ENCODE results near the gene CAST. TPM values are rescaled to one million over a fixed set of nuclear protein-coding genes. Genes with fewer than 3 reads are reported as not detected.

The CAST gene
- total RNA-seq, 4 donors from 2014 or later, result 247 to 316 (median 259) TPM

- WGBS, 2 donors, result 2 to 9% methylated on average over 6 to 11 of the region's 37 CpGs
- TF ChIP-seq EP300 (IDR thresholded peaks at IDR 0.05), result peak in 1 of 2 donors; percentile 63
- TF ChIP-seq POLR2A (IDR thresholded peaks at IDR 0.05), result peak in 1 of 2 donors; percentile 51
- no peak for TF ChIP-seq CTCF (IDR thresholded peaks at IDR 0.05)
- no peaks in the 10 kb centered on the region for H3K9me3 ChIP-seq
- H3K36me3 ChIP-seq, result peaks cover 0 to 5% (median 0%) of the 10 kb centered on the region in 3 donors
- H3K27ac ChIP-seq, result peak overlapping the region; percentile 96 to 100 (median 100)
- peaks cover 0 to 22% (median 7%) of the 10 kb centered on the region in 4 donors for H3K4me1 ChIP-seq
- H3K27me3 ChIP-seq, result no peaks in the 10 kb centered on the region
- peak overlapping the region; percentile 78 to 100 (median 94) for H3K4me3 ChIP-seq
- peak; percentile 44 to 50 for DNase-seq (ENCODE audit: low spot score in 2 of 2)
Measured at GRCh38 chr5:96807075-96807654, 145.0 kb downstream of the CAST start.

- H3K27ac ChIP-seq, result peak overlapping the region; percentile 96 to 100 (median 100)
Measured at GRCh38 chr5:96808541-96808828, 146.3 kb downstream of the CAST start.

GRCh38 chr5:96808868-96809558 lies 146.8 kb downstream of the CAST start:
- DNase-seq (ENCODE audit: low spot score in 2 of 2), result no peak
- Histone ChIP-seq H3K27ac (peak overlapping the region; percentile 96 to 100 (median 100)), H3K4me3 (peak overlapping the region in 2 of 4 donors; percentile 78 to 99), H3K36me3 (no peaks in the 10 kb centered on the region), H3K4me1 (peaks cover 0 to 22% (median 7%) of the 10 kb centered on the region in 4 donors), H3K27me3 (no peaks in the 10 kb centered on the region), H3K9me3 (no peaks in the 10 kb centered on the region)
- TF ChIP-seq CTCF (IDR thresholded peaks at IDR 0.05) (no peak), POLR2A (IDR thresholded peaks at IDR 0.05) (no peak), EP300 (IDR thresholded peaks at IDR 0.05) (no peak)
- WGBS, 2 donors, result 83 to 86% methylated on average over 8 of the region's 8 CpGs

More at GRCh38 chr5:96808541-96808828, 146.3 kb downstream of the CAST start:
- Histone ChIP-seq H3K4me1 (peaks cover 0 to 22% (median 7%) of the 10 kb centered on the region in 4 donors), H3K4me3 (peak overlapping the region; percentile 78 to 100 (median 94)), H3K9me3 (no peaks in the 10 kb centered on the region), H3K27me3 (no peaks in the 10 kb centered on the region), H3K36me3 (peaks cover 0 to 4% (median 0%) of the 10 kb centered on the region in 3 donors)
- no peak for DNase-seq (ENCODE audit: low spot score in 2 of 2)
- peak in 1 of 2 donors; percentile 16 for TF ChIP-seq POLR2A (IDR thresholded peaks at IDR 0.05)
- TF ChIP-seq EP300 (IDR thresholded peaks at IDR 0.05), result no peak
- 10% methylated on average over 2 of the region's 2 CpGs for WGBS, 2 donors

GRCh38 chr5:96809921-96810320 lies 147.7 kb downstream of the CAST start:
- Histone ChIP-seq H3K36me3 (no peaks in the 10 kb centered on the region), H3K27ac (peak overlapping the region in 1 of 4 donors; percentile 1), H3K4me1 (peaks cover 0 to 22% (median 7%) of the 10 kb centered on the region in 4 donors), H3K9me3 (no peaks in the 10 kb centered on the region), H3K4me3 (no peak overlapping the region), H3K27me3 (no peaks in the 10 kb centered on the region)
- no peak for DNase-seq (ENCODE audit: low spot score in 2 of 2)
- TF ChIP-seq CTCF (IDR thresholded peaks at IDR 0.05), result no peak
- no peak for TF ChIP-seq EP300 (IDR thresholded peaks at IDR 0.05)
- TF ChIP-seq POLR2A (IDR thresholded peaks at IDR 0.05), result no peak
- 70 to 91% methylated on average over 9 of the region's 9 CpGs for WGBS, 2 donors

GRCh38 chr5:96812851-96813250 lies 150.7 kb downstream of the CAST start:
- peaks cover 0 to 6% (median 0%) of the 10 kb centered on the region in 4 donors for H3K4me1 ChIP-seq
- no peak for TF ChIP-seq EP300 (IDR thresholded peaks at IDR 0.05)
- no peak for TF ChIP-seq POLR2A (IDR thresholded peaks at IDR 0.05)
- TF ChIP-seq CTCF (IDR thresholded peaks at IDR 0.05), result no peak
- no peak overlapping the region for H3K27ac ChIP-seq
- no peaks in the 10 kb centered on the region for H3K9me3 ChIP-seq
- no peak overlapping the region for H3K4me3 ChIP-seq
- no peaks in the 10 kb centered on the region for H3K36me3 ChIP-seq
- no peak for DNase-seq (ENCODE audit: low spot score in 2 of 2)
- no peaks in the 10 kb centered on the region for H3K27me3 ChIP-seq

All from tibial nerve (tissue), 4 donors.